GM12878 (cell line): Measurements from ENCODE around the gene TSHZ1.

Experiments
- BHLHE40 ChIP-seq, 2 experiments: fragments of 450-650 bp in 1 of 2; IDR thresholded peaks; 2 replicates each; pipeline ENCODE4 v1.6.1; 2011 to 2017; ENCODE audit warnings: low read depth in 2 of 2, borderline replicate concordance in 1 of 2, improper control_type of control experiment in 1 of 2, low read length in 1 of 2, mild to moderate bottlenecking in 1 of 2
- CBFB ChIP-seq: IDR thresholded peaks from 2 replicates; pipeline ENCODE4 v1.6.1; 2016; ENCODE audit warnings: antibody characterized with exemption, low read depth
- CHD4 ChIP-seq: fragments of 200-600 bp; sonication (generic); IDR thresholded peaks from 2 replicates; pipeline ENCODE4 v1.6.1; 2016; ENCODE audit warnings: mild to moderate bottlenecking
- KDM1A ChIP-seq: fragments of 200-600 bp; sonication (generic); IDR thresholded peaks from 2 replicates; pipeline ENCODE4 v1.6.1; 2016; ENCODE audit warnings: borderline replicate concordance
- POLR2A ChIP-seq: IDR thresholded peaks from 2 replicates; pipeline ENCODE4 v1.6.1; 2011; ENCODE audit warnings: low read depth, mild to moderate bottlenecking, low read length
- POLR2AphosphoS2 ChIP-seq: IDR thresholded peaks from 2 replicates; pipeline ENCODE4 v1.6.1; 2011; ENCODE audit warnings: low read depth, mild to moderate bottlenecking, low read length, improper control_type of control experiment, moderate library complexity
- POLR2AphosphoS5 ChIP-seq: IDR thresholded peaks from 2 replicates; pipeline ENCODE4 v1.6.1; 2011; ENCODE audit warnings: mild to moderate bottlenecking, low read length, inconsistent platforms
- RCOR1 ChIP-seq: conservative IDR thresholded peaks from 2 replicates; pipeline ENCODE4 v1.6.1; 2012; ENCODE audit warnings: low read depth, low read length, improper control_type of control experiment
- RFX5 ChIP-seq: IDR thresholded peaks from 2 replicates; pipeline ENCODE4 v1.6.1; 2011; ENCODE audit warnings: low read depth, low read length, improper control_type of control experiment
- SREBF1 ChIP-seq: IDR thresholded peaks from 2 replicates; pipeline ENCODE4 v1.6.1; 2012; ENCODE audit warnings: mild to moderate bottlenecking, low read length
- STAT3 ChIP-seq: IDR thresholded peaks from 2 replicates; pipeline ENCODE4 v1.6.1; 2011; ENCODE audit warnings: low read depth, low read length, improper control_type of control experiment
- TCF12 ChIP-seq: IDR thresholded peaks from 2 replicates; pipeline ENCODE4 v1.6.1; 2011; ENCODE audit warnings: low read depth, mild to moderate bottlenecking, low read length
- TF ChIP-seq, protein P1 (sequence below), 3 experiments: IDR thresholded peaks in 2 of 3; conservative IDR thresholded peaks in 1 of 3; 2 replicates each; pipeline ENCODE4 v1.5.1; 2011; ENCODE audit warnings: low read depth in 3 of 3, low read length in 3 of 3, mild to moderate bottlenecking in 3 of 3, control low read depth in 2 of 3, moderate library complexity in 2 of 3, inconsistent platforms in 1 of 3, mixed read lengths in 1 of 3; ENCODE audit not compliant: control insufficient read depth in 2 of 3, insufficient read depth in 1 of 3; ENCODE audit errors: extremely low read depth in 1 of 3
- TF ChIP-seq, protein P2 (sequence below): IDR thresholded peaks from 2 replicates; pipeline ENCODE4 v1.6.1; 2011; ENCODE audit warnings: borderline replicate concordance, low read depth, mild to moderate bottlenecking, moderate library complexity, low read length; ENCODE audit not compliant: insufficient read depth, poor library complexity, severe bottlenecking

DNA sequence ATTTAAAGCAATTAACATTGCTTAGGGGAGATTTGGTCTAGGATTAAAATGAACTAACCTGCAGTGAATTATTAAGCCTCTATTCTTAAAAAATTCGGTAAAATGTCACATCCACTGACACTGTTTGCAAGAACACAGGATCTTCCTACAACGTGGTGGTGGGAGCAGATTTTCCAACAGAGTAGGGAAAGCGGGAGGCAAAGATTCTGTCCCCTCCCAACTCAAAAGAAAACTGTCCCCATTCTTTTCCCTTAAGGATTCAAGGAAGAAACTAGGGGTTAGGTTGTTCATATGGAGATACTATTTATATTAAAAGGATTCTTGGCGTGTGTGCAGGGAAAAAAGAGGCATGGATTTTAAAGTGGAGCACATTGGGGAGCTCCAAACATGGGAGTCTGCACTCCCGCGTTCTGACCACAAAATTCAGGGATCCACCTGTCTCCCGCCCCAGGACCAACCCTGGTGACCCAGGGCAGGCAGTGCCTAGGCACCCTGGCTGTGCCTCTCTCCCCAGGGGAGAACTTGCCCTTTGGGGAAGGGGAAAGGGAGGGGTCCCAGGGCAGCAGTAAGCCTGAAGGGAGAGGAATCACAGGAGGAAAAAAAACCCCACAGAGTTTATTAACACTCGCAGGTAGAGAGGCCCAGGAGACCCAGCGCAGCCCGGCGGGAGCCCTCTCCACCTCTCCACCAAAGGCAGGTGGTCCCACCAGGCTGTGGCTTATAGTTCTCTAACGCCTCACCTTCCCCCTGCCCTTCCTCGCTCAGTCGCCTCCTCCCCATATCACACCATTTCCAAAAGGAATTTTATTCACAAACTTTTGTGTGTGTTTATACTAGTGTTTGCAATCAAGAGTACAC is 3.9 kb upstream of the TSHZ1 start:
- TF ChIP-seq, protein P1, sequence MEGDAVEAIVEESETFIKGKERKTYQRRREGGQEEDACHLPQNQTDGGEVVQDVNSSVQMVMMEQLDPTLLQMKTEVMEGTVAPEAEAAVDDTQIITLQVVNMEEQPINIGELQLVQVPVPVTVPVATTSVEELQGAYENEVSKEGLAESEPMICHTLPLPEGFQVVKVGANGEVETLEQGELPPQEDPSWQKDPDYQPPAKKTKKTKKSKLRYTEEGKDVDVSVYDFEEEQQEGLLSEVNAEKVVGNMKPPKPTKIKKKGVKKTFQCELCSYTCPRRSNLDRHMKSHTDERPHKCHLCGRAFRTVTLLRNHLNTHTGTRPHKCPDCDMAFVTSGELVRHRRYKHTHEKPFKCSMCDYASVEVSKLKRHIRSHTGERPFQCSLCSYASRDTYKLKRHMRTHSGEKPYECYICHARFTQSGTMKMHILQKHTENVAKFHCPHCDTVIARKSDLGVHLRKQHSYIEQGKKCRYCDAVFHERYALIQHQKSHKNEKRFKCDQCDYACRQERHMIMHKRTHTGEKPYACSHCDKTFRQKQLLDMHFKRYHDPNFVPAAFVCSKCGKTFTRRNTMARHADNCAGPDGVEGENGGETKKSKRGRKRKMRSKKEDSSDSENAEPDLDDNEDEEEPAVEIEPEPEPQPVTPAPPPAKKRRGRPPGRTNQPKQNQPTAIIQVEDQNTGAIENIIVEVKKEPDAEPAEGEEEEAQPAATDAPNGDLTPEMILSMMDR (IDR thresholded peaks at IDR 0.05 in 2 of 3, conservative IDR thresholded peaks at IDR 0.05 in 1 of 3; ENCODE audit: control insufficient read depth in 2 of 3, extremely low read depth in 1 of 3, insufficient read depth in 1 of 3, low read depth in 3 of 3, low read length in 3 of 3), result no peak
- TF ChIP-seq, protein P2, sequence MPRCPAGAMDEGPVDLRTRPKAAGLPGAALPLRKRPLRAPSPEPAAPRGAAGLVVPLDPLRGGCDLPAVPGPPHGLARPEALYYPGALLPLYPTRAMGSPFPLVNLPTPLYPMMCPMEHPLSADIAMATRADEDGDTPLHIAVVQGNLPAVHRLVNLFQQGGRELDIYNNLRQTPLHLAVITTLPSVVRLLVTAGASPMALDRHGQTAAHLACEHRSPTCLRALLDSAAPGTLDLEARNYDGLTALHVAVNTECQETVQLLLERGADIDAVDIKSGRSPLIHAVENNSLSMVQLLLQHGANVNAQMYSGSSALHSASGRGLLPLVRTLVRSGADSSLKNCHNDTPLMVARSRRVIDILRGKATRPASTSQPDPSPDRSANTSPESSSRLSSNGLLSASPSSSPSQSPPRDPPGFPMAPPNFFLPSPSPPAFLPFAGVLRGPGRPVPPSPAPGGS, result no peak
- TF ChIP-seq RFX5 (no peak), BHLHE40 (IDR thresholded peaks at IDR 0.05; ENCODE audit: borderline replicate concordance in 1 of 2, low read depth in 2 of 2, low read length in 1 of 2) (no peak), KDM1A (no peak), STAT3 (no peak), RCOR1 (no peak), POLR2AphosphoS5 (no peak), POLR2A (no peak), CBFB (no peak), POLR2AphosphoS2 (no peak), SREBF1 (no peak), TCF12 (no peak), CHD4 (no peak)
